SK-N-SH treated with all-trans-retinoic acid at 6 μM for 48 hours (cell line): ENCODE measurements around the gene GRIA1.

Experiments used
- ATAC-seq: fragments of 200-7000 bp; cut with Tn5 transposase; 3 replicates; pipeline ENCODE4 v1.9.1; 2020; ENCODE audit warnings: mild to moderate bottlenecking, moderate library complexity
- BACH2 ChIP-seq: fragments of 250-450 bp; sonication (Bioruptor Pico); IDR thresholded peaks from 2 replicates; pipeline ENCODE4 v1.9.0; 2021; ENCODE audit warnings: mild to moderate bottlenecking, borderline replicate concordance
- CREB5 ChIP-seq: fragments of 250-450 bp; sonication (Bioruptor Pico); IDR thresholded peaks from 2 replicates; pipeline ENCODE4 v1.5.1; 2020; ENCODE audit warnings: low read depth, mild to moderate bottlenecking, moderate library complexity
- CSDC2 ChIP-seq: fragments of 250-450 bp; sonication (Bioruptor Pico); IDR thresholded peaks from 2 replicates; pipeline ENCODE4 v1.5.0; 2020; ENCODE audit warnings: mild to moderate bottlenecking, moderate library complexity
- CSRNP3 ChIP-seq: fragments of 250-450 bp; sonication (Bioruptor Pico); IDR thresholded peaks from 2 replicates; pipeline ENCODE4 v1.5.1; 2021; ENCODE audit warnings: mild to moderate bottlenecking, moderate library complexity
- ESRRG ChIP-seq: fragments of 250-450 bp; sonication (Bioruptor Pico); IDR thresholded peaks from 2 replicates; pipeline ENCODE4 v1.6.1; 2021; ENCODE audit warnings: mild to moderate bottlenecking
- GLIS3 ChIP-seq: fragments of 250-450 bp; sonication (Bioruptor Pico); IDR thresholded peaks from 2 replicates; pipeline ENCODE4 v1.5.0; 2020; ENCODE audit warnings: mild to moderate bottlenecking, moderate library complexity
- ISL1 ChIP-seq: fragments of 250-450 bp; sonication (Bioruptor Pico); IDR thresholded peaks from 2 replicates; pipeline ENCODE4 v2.1.2; 2022; ENCODE audit warnings: mild to moderate bottlenecking, moderate library complexity
- OSR1 ChIP-seq: fragments of 250-450 bp; sonication (Bioruptor Pico); IDR thresholded peaks from 2 replicates; pipeline ENCODE4 v1.8.0; 2022; ENCODE audit warnings: moderate library complexity, mild to moderate bottlenecking, inconsistent platforms
- PATZ1 ChIP-seq: fragments of 250-450 bp; sonication (Bioruptor Pico); IDR thresholded peaks from 2 replicates; pipeline ENCODE4 v1.8.0; 2020; ENCODE audit warnings: mild to moderate bottlenecking, moderate library complexity, borderline replicate concordance
- PPARA ChIP-seq: fragments of 250-450 bp; sonication (Bioruptor Pico); IDR thresholded peaks from 2 replicates; pipeline ENCODE4 v1.5.0; 2020; ENCODE audit warnings: mild to moderate bottlenecking, borderline replicate concordance
- TCF4 ChIP-seq: fragments of 250-450 bp; sonication (Bioruptor Pico); IDR thresholded peaks from 2 replicates; pipeline ENCODE4 v1.8.0; 2021; ENCODE audit warnings: mild to moderate bottlenecking, moderate library complexity, borderline replicate concordance
- TOX ChIP-seq: fragments of 250-450 bp; sonication (Bioruptor Pico); IDR thresholded peaks from 2 replicates; pipeline ENCODE4 v1.8.0; 2021; ENCODE audit warnings: mild to moderate bottlenecking, moderate library complexity, borderline replicate concordance
- ZNF565 ChIP-seq: fragments of 450-650 bp; formaldehyde crosslinking; conservative IDR thresholded peaks from 2 replicates; pipeline ENCODE4 v1.5.0; 2020; ENCODE audit warnings: low read depth, mild to moderate bottlenecking, moderate library complexity
- ZNF70 ChIP-seq: fragments of 450-650 bp; formaldehyde crosslinking; IDR thresholded peaks from 2 replicates; pipeline ENCODE4 v1.5.0; 2020; ENCODE audit warnings: mild to moderate bottlenecking, moderate library complexity
- ZNF8 ChIP-seq: fragments of 450-650 bp; formaldehyde crosslinking; IDR thresholded peaks from 2 replicates; pipeline ENCODE4 v1.5.0; 2020; ENCODE audit warnings: mild to moderate bottlenecking, moderate library complexity
- TF ChIP-seq, protein P1 (sequence below): fragments of 250-450 bp; sonication (Bioruptor Pico); IDR thresholded peaks from 2 replicates; pipeline ENCODE4 v1.5.0; 2020; ENCODE audit warnings: mild to moderate bottlenecking, moderate library complexity
- TF ChIP-seq, protein P2 (sequence below): fragments of 250-450 bp; sonication (Bioruptor Pico); IDR thresholded peaks from 2 replicates; pipeline ENCODE4 v1.8.0; 2021; ENCODE audit warnings: low read depth, mild to moderate bottlenecking, moderate library complexity, borderline replicate concordance

GRIA1 gene

GRCh38 chr5:153774686-153775085, 284.2 kb downstream of the GRIA1 start:
- no peak for ATAC-seq
- TF ChIP-seq PATZ1 (CRISPR knock-in tag) (no peak), TCF4 (no peak), GLIS3 (CRISPR knock-in tag) (no peak), ZNF565 (CRISPR knock-in tag) (no peak), ZNF8 (CRISPR knock-in tag) (no peak), CSRNP3 (CRISPR knock-in tag) (no peak), OSR1 (CRISPR knock-in tag) (no peak), ESRRG (CRISPR knock-in tag) (no peak), PPARA (CRISPR knock-in tag) (no peak), TOX (CRISPR knock-in tag) (no peak), CSDC2 (CRISPR knock-in tag) (no peak), CREB5 (no peak)
- TF ChIP-seq, protein P1, sequence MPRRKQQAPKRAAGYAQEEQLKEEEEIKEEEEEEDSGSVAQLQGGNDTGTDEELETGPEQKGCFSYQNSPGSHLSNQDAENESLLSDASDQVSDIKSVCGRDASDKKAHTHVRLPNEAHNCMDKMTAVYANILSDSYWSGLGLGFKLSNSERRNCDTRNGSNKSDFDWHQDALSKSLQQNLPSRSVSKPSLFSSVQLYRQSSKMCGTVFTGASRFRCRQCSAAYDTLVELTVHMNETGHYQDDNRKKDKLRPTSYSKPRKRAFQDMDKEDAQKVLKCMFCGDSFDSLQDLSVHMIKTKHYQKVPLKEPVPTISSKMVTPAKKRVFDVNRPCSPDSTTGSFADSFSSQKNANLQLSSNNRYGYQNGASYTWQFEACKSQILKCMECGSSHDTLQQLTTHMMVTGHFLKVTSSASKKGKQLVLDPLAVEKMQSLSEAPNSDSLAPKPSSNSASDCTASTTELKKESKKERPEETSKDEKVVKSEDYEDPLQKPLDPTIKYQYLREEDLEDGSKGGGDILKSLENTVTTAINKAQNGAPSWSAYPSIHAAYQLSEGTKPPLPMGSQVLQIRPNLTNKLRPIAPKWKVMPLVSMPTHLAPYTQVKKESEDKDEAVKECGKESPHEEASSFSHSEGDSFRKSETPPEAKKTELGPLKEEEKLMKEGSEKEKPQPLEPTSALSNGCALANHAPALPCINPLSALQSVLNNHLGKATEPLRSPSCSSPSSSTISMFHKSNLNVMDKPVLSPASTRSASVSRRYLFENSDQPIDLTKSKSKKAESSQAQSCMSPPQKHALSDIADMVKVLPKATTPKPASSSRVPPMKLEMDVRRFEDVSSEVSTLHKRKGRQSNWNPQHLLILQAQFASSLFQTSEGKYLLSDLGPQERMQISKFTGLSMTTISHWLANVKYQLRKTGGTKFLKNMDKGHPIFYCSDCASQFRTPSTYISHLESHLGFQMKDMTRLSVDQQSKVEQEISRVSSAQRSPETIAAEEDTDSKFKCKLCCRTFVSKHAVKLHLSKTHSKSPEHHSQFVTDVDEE (CRISPR knock-in tag), result no peak

DNA sequence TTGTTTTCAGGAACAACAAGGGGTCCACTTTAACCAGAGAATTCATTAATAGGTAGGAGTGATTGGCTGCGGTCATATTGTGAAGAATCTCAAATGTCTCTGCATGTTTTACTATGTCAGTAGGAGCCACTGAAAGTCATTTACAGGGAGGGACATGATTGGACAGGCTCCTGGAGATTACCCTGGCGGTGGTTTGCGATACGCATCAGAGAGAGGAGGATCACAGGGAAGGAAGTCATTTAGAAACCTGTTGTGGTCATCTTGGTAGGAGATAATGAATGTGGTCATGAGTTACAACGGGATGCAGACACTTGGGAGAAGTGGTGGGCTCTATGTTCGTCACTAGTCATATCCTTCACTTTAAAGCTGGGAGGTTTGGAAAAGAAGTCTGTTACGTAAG, 285.5 kb downstream of the GRIA1 start:
- ATAC-seq, result no peak
- TF ChIP-seq ZNF70 (CRISPR knock-in tag) (no peak), BACH2 (CRISPR knock-in tag) (no peak), CREB5 (no peak), ISL1 (no peak), PATZ1 (CRISPR knock-in tag) (no peak)
- TF ChIP-seq, protein P2, sequence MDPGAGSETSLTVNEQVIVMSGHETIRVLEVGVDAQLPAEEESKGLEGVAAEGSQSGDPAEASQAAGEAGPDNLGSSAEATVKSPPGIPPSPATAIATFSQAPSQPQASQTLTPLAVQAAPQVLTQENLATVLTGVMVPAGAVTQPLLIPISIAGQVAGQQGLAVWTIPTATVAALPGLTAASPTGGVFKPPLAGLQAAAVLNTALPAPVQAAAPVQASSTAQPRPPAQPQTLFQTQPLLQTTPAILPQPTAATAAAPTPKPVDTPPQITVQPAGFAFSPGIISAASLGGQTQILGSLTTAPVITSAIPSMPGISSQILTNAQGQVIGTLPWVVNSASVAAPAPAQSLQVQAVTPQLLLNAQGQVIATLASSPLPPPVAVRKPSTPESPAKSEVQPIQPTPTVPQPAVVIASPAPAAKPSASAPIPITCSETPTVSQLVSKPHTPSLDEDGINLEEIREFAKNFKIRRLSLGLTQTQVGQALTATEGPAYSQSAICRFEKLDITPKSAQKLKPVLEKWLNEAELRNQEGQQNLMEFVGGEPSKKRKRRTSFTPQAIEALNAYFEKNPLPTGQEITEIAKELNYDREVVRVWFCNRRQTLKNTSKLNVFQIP (CRISPR knock-in tag), result no peak
